Activated CD4-positive, alpha-beta T cell treated with anti-CD3 and anti-CD28 coated beads for 36 hours (primary cell): ENCODE measurements around the gene YPEL2. TPM values are rescaled to one million over a fixed set of nuclear protein-coding genes. Genes with fewer than 3 reads are reported as not detected.
"Not testable (repeated sequence)": the region's sequence is repeated elsewhere in the genome, so short reads cannot be mapped to it uniquely, and the experiment has no call there.

ENCODE experiments used
- ATAC-seq: fragments of 200-7000 bp; cut with Tn5 transposase; one replicate; pipeline ENCODE4 v1.10.0; 2021; ENCODE audit warnings: mild to moderate bottlenecking, moderate library complexity
- CTCF ChIA-PET: fragments of 350-600 bp; sonication (Branson Sonifier 250); formaldehyde crosslinking; loops from one replicate; lab custom pipeline; 2021; ENCODE audit warnings: antibody characterized with exemption; lab: Charles Lee
- POLR2A ChIA-PET: fragments of 350-600 bp; sonication (Branson Sonifier 250); formaldehyde crosslinking; loops from one replicate; lab custom pipeline; 2021; ENCODE audit warnings: antibody characterized with exemption, inconsistent platforms; lab: Charles Lee
- DNase-seq: peaks from one replicate; pipeline ENCODE4 v3.0.0-alpha.2; 2020
- H3K27ac Mint-ChIP-seq: one replicate; pipeline ENCODE4 v1.8.0; 2021; ENCODE audit warnings: mixed read lengths
- H3K27me3 Mint-ChIP-seq: one replicate; pipeline ENCODE4 v1.8.0; 2021; ENCODE audit warnings: mixed read lengths
- H3K36me3 Mint-ChIP-seq: one replicate; pipeline ENCODE4 v1.8.0; 2021; ENCODE audit warnings: low read depth, mixed read lengths
- H3K4me1 Mint-ChIP-seq: one replicate; pipeline ENCODE4 v1.8.0; 2021; ENCODE audit warnings: mixed read lengths
- H3K4me3 Mint-ChIP-seq: one replicate; pipeline ENCODE4 v1.8.0; 2021; ENCODE audit warnings: mild to moderate bottlenecking, moderate library complexity, mixed read lengths
- H3K9me3 Mint-ChIP-seq: one replicate; pipeline ENCODE4 v1.8.0; 2021; ENCODE audit warnings: low read depth, mixed read lengths
- intact Hi-C, 2 experiments: fragments of 100-400 bp; cut with DNase I in 1 of 2; cut with micrococcal nuclease in 1 of 2; formaldehyde crosslinking; loops; one replicate each; pipeline versions ENCODE4 v1.14.2 to v1.15.1; 2022 to 2024; cut with DNase I, micrococcal nuclease
- total RNA-seq, 2 experiments: library from RNA; stranded (reverse); gene quantifications; one replicate each; pipeline ENCODE4 v1.2.3, GENCODE V29; 2021

YPEL2 gene
- total RNA-seq, 2 experiments from 2014 or later: 4.3 to 6.9 TPM

GRCh38 chr17:59406808-59407381 is 75.4 kb downstream of the YPEL2 start:
- H3K27ac Mint-ChIP-seq: no peak overlapping the region
- H3K9me3 Mint-ChIP-seq: peaks cover 7% of the 10 kb centered on the region
- DNase-seq (no peak), ATAC-seq (no peak)
- H3K4me1 Mint-ChIP-seq: no peaks in the 10 kb centered on the region
- CTCF ChIA-PET: no interaction called here
- no peak overlapping the region for H3K4me3 Mint-ChIP-seq
- intact Hi-C loops: no loop called here
- no peaks in the 10 kb centered on the region for H3K27me3 Mint-ChIP-seq
- POLR2A ChIA-PET: no interaction called here
- peaks cover 8% of the 10 kb centered on the region for H3K36me3 Mint-ChIP-seq

- Mint-ChIP-seq H3K4me3 (no peak overlapping the region), H3K36me3 (peaks cover 6% of the 10 kb centered on the region), H3K9me3 (peaks cover 7% of the 10 kb centered on the region), H3K27me3 (no peaks in the 10 kb centered on the region), H3K4me1 (no peaks in the 10 kb centered on the region), H3K27ac (no peak overlapping the region)
- POLR2A ChIA-PET: no interaction called here
- CTCF ChIA-PET: interaction anchor here (1.0 to 1.2 kb wide), 3 partner anchors 10 to 16 kb away, joined by 3 to 4 read pairs (median 3); no protein-coding TSS in a partner anchor
- intact Hi-C loops: no loop called here
- ATAC-seq (no peak), DNase-seq (no peak)
These were observed 78.0 kb downstream of the YPEL2 start for GRCh38 chr17:59409336-59410048.

- Mint-ChIP-seq H3K36me3 (peaks cover 6% of the 10 kb centered on the region), H3K27ac (no peak overlapping the region), H3K4me3 (no peak overlapping the region), H3K9me3 (peaks cover 7% of the 10 kb centered on the region), H3K27me3 (no peaks in the 10 kb centered on the region), H3K4me1 (no peaks in the 10 kb centered on the region)
- intact Hi-C loops: no loop called here
- CTCF ChIA-PET: interaction anchor here (0.6 to 1.2 kb wide), 2 partner anchors 10 to 64 kb away, joined by 3 to 4 read pairs; no protein-coding TSS in a partner anchor
- ATAC-seq: no peak
- POLR2A ChIA-PET: no interaction called here
- DNase-seq: no peak
These were observed 78.6 kb downstream of the YPEL2 start for GRCh38 chr17:59410049-59410437.

- ATAC-seq: peak; percentile 12
- CTCF ChIA-PET, H3K4me3 Mint-ChIP-seq, H3K27ac Mint-ChIP-seq, H3K4me1 Mint-ChIP-seq, H3K36me3 Mint-ChIP-seq, intact Hi-C loops, H3K27me3 Mint-ChIP-seq, POLR2A ChIA-PET, H3K9me3 Mint-ChIP-seq, DNase-seq: not testable (repeated sequence)
These were observed 81.0 kb downstream of the YPEL2 start for GRCh38 chr17:59412431-59412830.

GRCh38 chr17:59413014-59413766 is 81.7 kb downstream of the YPEL2 start:
- H3K36me3 Mint-ChIP-seq: peaks cover 6% of the 10 kb centered on the region
- ChIA-PET CTCF (interaction anchor here (0.9 kb wide), 1 partner anchor 25 kb away, joined by 4 read pairs; no protein-coding TSS in a partner anchor), POLR2A (no interaction called here)
- DNase-seq (no peak), ATAC-seq (no peak)
- intact Hi-C loops: no loop called here
- H3K4me1 Mint-ChIP-seq: peaks cover 2% of the 10 kb centered on the region
- no peak overlapping the region for H3K27ac Mint-ChIP-seq
- H3K4me3 Mint-ChIP-seq: no peak overlapping the region
- peaks cover 7% of the 10 kb centered on the region for H3K9me3 Mint-ChIP-seq
- H3K27me3 Mint-ChIP-seq: no peaks in the 10 kb centered on the region

GRCh38 chr17:59415397-59415796 is 83.9 kb downstream of the YPEL2 start:
- no peak for DNase-seq
- CTCF ChIA-PET: interaction anchor here (0.8 to 2.5 kb wide), 4 partner anchors 26 to 366 kb away, joined by 3 to 6 read pairs (median 4); no protein-coding TSS in a partner anchor
- H3K4me1 Mint-ChIP-seq: peaks cover 2% of the 10 kb centered on the region
- no peak overlapping the region for H3K27ac Mint-ChIP-seq
- no peaks in the 10 kb centered on the region for H3K9me3 Mint-ChIP-seq
- intact Hi-C loops: no loop called here
- H3K4me3 Mint-ChIP-seq: no peak overlapping the region
- POLR2A ChIA-PET: no interaction called here
- H3K36me3 Mint-ChIP-seq: peaks cover 3% of the 10 kb centered on the region
- no peaks in the 10 kb centered on the region for H3K27me3 Mint-ChIP-seq
- ATAC-seq: no peak

GRCh38 chr17:59416184-59416583 is 84.7 kb downstream of the YPEL2 start:
- intact Hi-C loops: no loop called here
- ChIA-PET POLR2A (interaction anchor here (0.6 kb wide), 1 partner anchor 23 kb away, joined by 5 read pairs; no protein-coding TSS in a partner anchor), CTCF (interaction anchor here (0.8 to 2.5 kb wide), 4 partner anchors 25 to 367 kb away, joined by 3 to 6 read pairs (median 4); no protein-coding TSS in a partner anchor)
- Mint-ChIP-seq H3K4me3 (no peak overlapping the region), H3K27ac (no peak overlapping the region), H3K9me3 (no peaks in the 10 kb centered on the region), H3K36me3 (peaks cover under 1% of the 10 kb centered on the region), H3K27me3 (no peaks in the 10 kb centered on the region), H3K4me1 (peaks cover 2% of the 10 kb centered on the region)
- ATAC-seq: no peak
- DNase-seq: no peak

GRCh38 chr17:59417452-59417851 is 86.0 kb downstream of the YPEL2 start:
- no peaks in the 10 kb centered on the region for H3K36me3 Mint-ChIP-seq
- intact Hi-C loops: no loop called here

GRCh38 chr17:59418732-59419166 is 87.3 kb downstream of the YPEL2 start:
- ChIA-PET POLR2A (no interaction called here), CTCF (interaction anchor here (0.5 to 1.2 kb wide), 2 partner anchors 23 to 102 kb away, joined by 3 to 5 read pairs; no protein-coding TSS in a partner anchor)
- no peaks in the 10 kb centered on the region for H3K36me3 Mint-ChIP-seq
- no peak overlapping the region for H3K4me3 Mint-ChIP-seq
- intact Hi-C loops: no loop called here
- no peaks in the 10 kb centered on the region for H3K9me3 Mint-ChIP-seq
- no peaks in the 10 kb centered on the region for H3K27me3 Mint-ChIP-seq
- ATAC-seq (no peak), DNase-seq (no peak)
- no peak overlapping the region for H3K27ac Mint-ChIP-seq
- peaks cover 2% of the 10 kb centered on the region for H3K4me1 Mint-ChIP-seq

More at GRCh38 chr17:59417452-59417851, 86.0 kb downstream of the YPEL2 start:
- ChIA-PET POLR2A (no interaction called here), CTCF (no interaction called here)
- H3K4me3 Mint-ChIP-seq: no peak overlapping the region
- H3K27ac Mint-ChIP-seq: no peak overlapping the region
- DNase-seq (no peak), ATAC-seq (no peak)
- H3K4me1 Mint-ChIP-seq: peaks cover 2% of the 10 kb centered on the region
- no peaks in the 10 kb centered on the region for H3K9me3 Mint-ChIP-seq
- no peaks in the 10 kb centered on the region for H3K27me3 Mint-ChIP-seq

GRCh38 chr17:59420901-59421300 is 89.4 kb downstream of the YPEL2 start:
- Mint-ChIP-seq H3K36me3 (no peaks in the 10 kb centered on the region), H3K9me3 (no peaks in the 10 kb centered on the region), H3K27ac (no peak overlapping the region), H3K27me3 (no peaks in the 10 kb centered on the region), H3K4me3 (no peak overlapping the region), H3K4me1 (peaks cover 5% of the 10 kb centered on the region)
- CTCF ChIA-PET: interaction anchor here (0.5 kb wide), 1 partner anchor 18 kb away, joined by 3 read pairs; no protein-coding TSS in a partner anchor
- DNase-seq: no peak
- POLR2A ChIA-PET: no interaction called here
- intact Hi-C loops: no loop called here
- no peak for ATAC-seq

GRCh38 chr17:59421722-59422121 is 90.3 kb downstream of the YPEL2 start:
- no peak overlapping the region for H3K4me3 Mint-ChIP-seq
- CTCF ChIA-PET: interaction anchor here (0.7 to 2.5 kb wide), 2 partner anchors 13 to 19 kb away, joined by 3 to 11 read pairs; no protein-coding TSS in a partner anchor

More at GRCh38 chr17:59421722-59422121, 90.3 kb downstream of the YPEL2 start:
- no peaks in the 10 kb centered on the region for H3K9me3 Mint-ChIP-seq
- no peaks in the 10 kb centered on the region for H3K27me3 Mint-ChIP-seq
- DNase-seq (no peak), ATAC-seq (no peak)
- no peak overlapping the region for H3K27ac Mint-ChIP-seq
- H3K4me1 Mint-ChIP-seq: peaks cover 7% of the 10 kb centered on the region
- intact Hi-C loops: no loop called here
- no peaks in the 10 kb centered on the region for H3K36me3 Mint-ChIP-seq
- POLR2A ChIA-PET: no interaction called here
